ENCODE results near the gene PSTPIP2.

The PSTPIP2 gene

GRCh38 chr18:46068763-46069162, 3.3 kb downstream of the PSTPIP2 start:
- Histone ChIP-seq H3K27ac (no peak overlapping the region), H3K4me2 (ENCODE audit: low read length) (no peak overlapping the region), H3K9ac (no peak overlapping the region), H3K4me3 (ENCODE audit: low read depth, low read length) (no peak overlapping the region), H2AFZ (no peak overlapping the region), H3K27me3 (ENCODE audit: control insufficient read depth, insufficient read depth, low read length) (no peaks in the 10 kb centered on the region), H3K79me2 (peaks cover 4% of the 10 kb centered on the region), H3K36me3 (ENCODE audit: control insufficient read depth, insufficient read depth, low read length) (no peaks in the 10 kb centered on the region), H3K4me1 (peaks cover 8% of the 10 kb centered on the region), H3K9me3 (ENCODE audit: control insufficient read depth, low read length) (no peaks in the 10 kb centered on the region)
- TF ChIP-seq CTCF (IDR thresholded peaks at IDR 0.05) = no peak

GRCh38 chr18:46067438-46068007, 4.5 kb downstream of the PSTPIP2 start:
- Histone ChIP-seq H3K9ac (no peak overlapping the region), H3K36me3 (ENCODE audit: control insufficient read depth, insufficient read depth, low read length) (no peaks in the 10 kb centered on the region), H3K27ac (no peak overlapping the region), H3K27me3 (ENCODE audit: control insufficient read depth, insufficient read depth, low read length) (no peaks in the 10 kb centered on the region), H3K79me2 (peaks cover 3% of the 10 kb centered on the region), H3K4me3 (ENCODE audit: low read depth, low read length) (no peak overlapping the region), H3K9me3 (ENCODE audit: control insufficient read depth, low read length) (no peaks in the 10 kb centered on the region), H2AFZ (no peak overlapping the region), H3K4me1 (peaks cover 6% of the 10 kb centered on the region), H3K4me2 (ENCODE audit: low read length) (no peak overlapping the region)
- no peak for TF ChIP-seq CTCF (IDR thresholded peaks at IDR 0.05)

GRCh38 chr18:46062781-46063180, 9.3 kb downstream of the PSTPIP2 start:
- no peaks in the 10 kb centered on the region for H3K9me3 ChIP-seq (ENCODE audit: control insufficient read depth, low read length)
- no peak overlapping the region for H3K4me3 ChIP-seq (ENCODE audit: low read depth, low read length)
- no peaks in the 10 kb centered on the region for H3K79me2 ChIP-seq
- no peaks in the 10 kb centered on the region for H3K4me1 ChIP-seq
- H3K4me2 ChIP-seq (ENCODE audit: low read length) = no peak overlapping the region
- no peak for TF ChIP-seq CTCF (IDR thresholded peaks at IDR 0.05)
- no peaks in the 10 kb centered on the region for H3K36me3 ChIP-seq (ENCODE audit: control insufficient read depth, insufficient read depth, low read length)
- no peaks in the 10 kb centered on the region for H3K27me3 ChIP-seq (ENCODE audit: control insufficient read depth, insufficient read depth, low read length)
- H2AFZ ChIP-seq = no peak overlapping the region
- H3K27ac ChIP-seq = no peak overlapping the region
- no peak overlapping the region for H3K9ac ChIP-seq

GRCh38 chr18:46061796-46062195, 10.3 kb downstream of the PSTPIP2 start:
- no peaks in the 10 kb centered on the region for H3K36me3 ChIP-seq (ENCODE audit: control insufficient read depth, insufficient read depth, low read length)
- H3K4me2 ChIP-seq (ENCODE audit: low read length) = no peak overlapping the region
- no peaks in the 10 kb centered on the region for H3K27me3 ChIP-seq (ENCODE audit: control insufficient read depth, insufficient read depth, low read length)
- H3K27ac ChIP-seq = no peak overlapping the region
- no peak for TF ChIP-seq CTCF (IDR thresholded peaks at IDR 0.05)
- no peak overlapping the region for H3K9ac ChIP-seq
- H3K79me2 ChIP-seq = no peaks in the 10 kb centered on the region
- no peaks in the 10 kb centered on the region for H3K9me3 ChIP-seq (ENCODE audit: control insufficient read depth, low read length)
- no peak overlapping the region for H2AFZ ChIP-seq
- H3K4me1 ChIP-seq = no peaks in the 10 kb centered on the region
- no peak overlapping the region for H3K4me3 ChIP-seq (ENCODE audit: low read depth, low read length)

- Histone ChIP-seq H3K36me3 (ENCODE audit: control insufficient read depth, insufficient read depth, low read length) (no peaks in the 10 kb centered on the region), H3K9me3 (ENCODE audit: control insufficient read depth, low read length) (no peaks in the 10 kb centered on the region), H2AFZ (peak overlapping the region; percentile 19), H3K9ac (no peak overlapping the region), H3K4me2 (ENCODE audit: low read length) (no peak overlapping the region), H3K4me3 (ENCODE audit: low read depth, low read length) (no peak overlapping the region), H3K79me2 (no peaks in the 10 kb centered on the region), H3K27ac (no peak overlapping the region), H3K27me3 (ENCODE audit: control insufficient read depth, insufficient read depth, low read length) (no peaks in the 10 kb centered on the region), H3K4me1 (no peaks in the 10 kb centered on the region)
- TF ChIP-seq CTCF (IDR thresholded peaks at IDR 0.05) = no peak
Observed at GRCh38 chr18:46061387-46061786, 10.7 kb downstream of the PSTPIP2 start.

Measured in parathyroid adenoma (tissue), 2 donors.